H1 (cell line): ENCODE results near the gene MCCC1.

Source experiments
- ATF3 ChIP-seq: IDR thresholded peaks from 2 replicates; pipeline ENCODE4 v1.6.1; 2011; ENCODE audit warnings: low read depth, mild to moderate bottlenecking, low read length; ENCODE audit not compliant: insufficient read depth
- CTCF ChIP-seq, 3 experiments: IDR thresholded peaks; 1 replicate in 2 of 3; 2 replicates in 1 of 3; pipeline versions ENCODE4 v1.5.1 to v1.6.1; 2011; ENCODE audit warnings: low read length in 3 of 3, mild to moderate bottlenecking in 3 of 3, inconsistent platforms in 2 of 3, low read depth in 1 of 3, moderate library complexity in 1 of 3; ENCODE audit not compliant: insufficient read depth in 1 of 3; ENCODE audit errors: control extremely low read depth in 1 of 3
- E2F6 ChIP-seq: IDR thresholded peaks from 2 replicates; pipeline ENCODE4 v1.6.1; 2012; ENCODE audit warnings: inconsistent platforms
- GTF2F1 ChIP-seq: IDR thresholded peaks from 2 replicates; pipeline ENCODE4 v1.6.1; 2012; ENCODE audit warnings: low read depth, low read length, improper control_type of control experiment, borderline replicate concordance
- JUN ChIP-seq: IDR thresholded peaks from 2 replicates; pipeline ENCODE4 v1.6.1; 2011; ENCODE audit warnings: low read depth, mild to moderate bottlenecking, improper control_type of control experiment, low read length
- KDM5A ChIP-seq: fragments of 200-600 bp; IDR thresholded peaks from 2 replicates; pipeline ENCODE4 v1.7.1; 2012; ENCODE audit warnings: mild to moderate bottlenecking, low read length, inconsistent platforms, mixed read lengths
- POLR2A ChIP-seq, 2 experiments: IDR thresholded peaks; 1 replicate in 1 of 2; 2 replicates in 1 of 2; pipeline ENCODE4 v1.6.1; 2011; ENCODE audit warnings: low read depth in 2 of 2, low read length in 2 of 2, mild to moderate bottlenecking in 2 of 2; ENCODE audit errors: control extremely low read depth in 1 of 2
- SP2 ChIP-seq: IDR thresholded peaks from 2 replicates; pipeline ENCODE4 v1.6.1; 2012; ENCODE audit warnings: mild to moderate bottlenecking, low read length, inconsistent platforms
- ZNF274 ChIP-seq: IDR thresholded peaks from 2 replicates; pipeline ENCODE4 v1.7.0; 2012; ENCODE audit warnings: low read length, borderline replicate concordance; ENCODE audit errors: extremely low read depth

- no peak for TF ChIP-seq ATF3
- no peak for TF ChIP-seq GTF2F1
- no peak for TF ChIP-seq ZNF274
- TF ChIP-seq CTCF (IDR thresholded peaks at IDR 0.05; ENCODE audit: control extremely low read depth in 1 of 3, insufficient read depth in 1 of 3, low read depth in 1 of 3, low read length in 3 of 3): no peak
- TF ChIP-seq E2F6: no peak
- TF ChIP-seq KDM5A: no peak
- no peak for TF ChIP-seq SP2
- TF ChIP-seq POLR2A (IDR thresholded peaks at IDR 0.05; ENCODE audit: control extremely low read depth in 1 of 2, low read depth in 2 of 2, low read length in 2 of 2): no peak
- no peak for TF ChIP-seq JUN
Measured at GRCh38 chr3:183006396-183007002, 92.8 kb downstream of the MCCC1 start.
